ENCODE measurements around the gene ARHGEF1.
"Not testable (repeated sequence)": the region's sequence is repeated elsewhere in the genome, so short reads cannot be mapped to it uniquely, and the experiment has no call there.

Gene ARHGEF1

GRCh38 chr19:41863209-41863931 is 19.6 kb upstream of the ARHGEF1 start:
- peak; percentile 5 for DNase-seq

GRCh38 chr19:41864374-41864773 is 18.6 kb upstream of the ARHGEF1 start:
- no peak for DNase-seq

- DNase-seq: peak; percentile 44
These were observed 16.7 kb upstream of the ARHGEF1 start for GRCh38 chr19:41866284-41866683.

DNA sequence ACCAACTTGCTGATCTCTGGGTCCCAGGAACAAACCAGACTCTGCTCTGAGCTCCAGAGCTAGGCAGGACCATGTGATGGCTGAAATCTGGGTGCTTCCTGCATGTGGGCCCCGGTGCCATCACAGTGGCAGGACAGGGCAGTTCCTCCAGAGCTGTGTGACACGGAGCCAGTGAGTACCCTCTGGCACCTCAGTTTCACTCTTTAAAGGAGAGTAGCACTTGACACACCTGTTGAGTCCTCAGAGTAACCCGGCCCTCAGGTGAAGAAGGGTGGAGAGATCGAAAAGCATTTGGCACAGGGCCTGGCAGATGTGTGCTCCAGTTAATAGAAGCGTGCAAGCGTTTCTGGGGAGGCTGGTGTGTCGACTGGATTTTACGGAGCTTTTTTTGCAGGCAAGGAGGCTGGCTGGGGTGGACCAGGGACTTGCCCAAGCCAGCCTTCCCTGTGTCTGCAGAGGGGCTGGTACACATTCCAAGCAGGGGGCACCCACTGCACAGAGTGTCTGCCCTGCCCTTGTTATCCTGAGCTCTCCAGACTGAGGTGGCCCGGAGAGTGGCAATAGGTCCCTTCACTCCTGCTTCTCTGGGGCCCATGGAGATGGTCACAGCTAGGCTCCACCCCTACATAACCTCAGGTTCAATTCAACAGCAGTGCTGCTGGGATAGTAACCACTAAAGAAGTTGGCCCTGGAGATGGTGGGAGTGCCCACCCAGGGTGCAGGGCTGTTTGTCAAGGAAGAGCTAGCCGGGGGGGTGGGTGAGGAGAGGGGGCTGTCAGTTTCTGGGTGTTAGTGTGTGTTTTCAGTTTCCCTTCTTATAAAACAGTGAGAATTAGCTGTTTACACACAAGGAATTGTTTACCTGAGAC is 14.6 kb upstream of the ARHGEF1 start:
- DNase-seq: no peak

- no peak for DNase-seq
These were observed 14.0 kb upstream of the ARHGEF1 start for GRCh38 chr19:41868989-41869300.

GRCh38 chr19:41869374-41869955 is 13.5 kb upstream of the ARHGEF1 start:
- no peak for DNase-seq

GRCh38 chr19:41870401-41870873 is 12.5 kb upstream of the ARHGEF1 start:
- peak; percentile 52 for DNase-seq

- DNase-seq: peak; percentile 80
These were observed 11.2 kb upstream of the ARHGEF1 start for GRCh38 chr19:41871573-41872383.

DNA sequence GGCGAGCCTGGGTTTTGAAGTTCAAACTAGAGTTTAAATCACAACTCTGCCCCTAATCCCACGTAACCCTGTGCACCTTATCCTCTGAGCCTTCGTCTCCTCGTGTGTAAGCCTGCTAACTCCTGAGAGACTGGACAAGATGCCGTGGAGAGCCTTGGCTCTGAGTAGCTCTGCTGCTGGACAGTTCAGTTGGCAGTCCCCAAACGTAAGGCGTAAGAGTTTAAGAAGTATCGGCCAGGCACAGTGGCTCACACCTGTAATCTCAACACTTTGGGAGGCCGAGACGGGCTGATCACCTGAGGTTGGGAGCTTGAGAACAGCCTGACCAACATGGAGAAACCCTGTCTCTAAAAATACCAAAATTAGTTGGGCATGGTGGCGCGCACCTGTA is 10.6 kb upstream of the ARHGEF1 start:
- DNase-seq: no peak

DNA sequence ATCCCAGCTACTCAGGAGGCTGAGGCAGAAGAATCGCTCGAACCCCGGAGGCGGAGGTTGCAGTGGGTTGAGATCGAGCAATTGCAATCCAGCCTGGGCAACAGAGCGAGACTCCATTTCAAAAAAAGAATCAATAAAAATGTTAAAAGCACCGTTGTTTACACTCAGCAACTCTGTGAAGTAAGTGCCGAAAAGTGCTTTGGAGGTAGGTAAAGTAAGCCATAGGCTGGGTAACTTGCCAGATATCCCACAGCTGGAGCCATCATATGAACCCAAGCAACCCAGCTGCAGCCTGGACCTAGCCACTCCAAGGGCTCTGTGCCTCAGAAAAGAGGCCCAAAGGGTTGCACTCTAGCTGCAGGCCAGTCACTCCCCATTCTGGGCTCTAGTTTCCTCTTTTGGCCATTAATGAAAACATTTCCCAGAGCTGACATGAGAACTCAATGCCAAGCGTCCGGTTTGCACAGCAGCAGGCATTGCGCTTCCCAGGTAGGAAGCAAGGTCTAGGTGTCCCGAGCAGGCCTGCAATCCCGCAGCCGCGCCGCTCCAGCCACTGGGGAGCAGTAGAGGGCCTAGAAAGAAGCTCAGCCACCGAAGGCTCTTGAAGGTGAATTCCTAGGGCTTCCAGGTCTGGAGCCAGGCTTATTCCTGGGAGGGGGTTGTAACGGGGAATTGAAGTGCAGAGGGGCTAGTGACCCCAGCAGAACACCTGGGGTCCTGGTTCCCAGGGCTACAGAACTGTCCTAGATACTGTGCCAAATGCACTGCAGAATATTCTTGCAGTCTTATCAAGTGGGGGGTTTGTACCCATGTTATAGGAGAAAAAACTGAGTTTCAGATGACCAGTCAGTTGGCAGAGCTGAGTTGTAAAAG is 10.0 kb upstream of the ARHGEF1 start:
- DNase-seq: peak; percentile 76

DNA sequence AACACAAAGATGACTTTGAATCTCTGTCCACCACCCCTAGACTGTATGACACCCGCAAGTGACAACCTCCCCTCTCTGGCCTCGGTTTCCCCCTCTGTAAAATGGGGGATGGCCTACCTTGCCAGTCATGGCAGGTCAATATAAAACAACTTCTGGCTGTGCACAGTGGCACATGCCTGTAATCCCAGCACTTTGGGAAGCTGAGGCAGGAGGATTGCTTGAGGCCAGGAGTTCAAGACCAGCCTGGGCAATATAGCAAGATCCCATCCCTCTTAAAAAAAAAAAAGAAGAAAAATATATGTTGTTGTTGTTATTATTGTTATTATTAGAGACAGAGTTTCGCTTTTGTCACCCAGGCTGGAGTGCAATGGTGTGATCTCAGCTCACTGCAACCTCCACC is 7.0 kb upstream of the ARHGEF1 start:
- DNase-seq: not testable (repeated sequence)

- DNase-seq: no peak
These were observed 5.8 kb upstream of the ARHGEF1 start, which contains the start of gene CD79A for GRCh38 chr19:41876847-41877832. Gene CD79A, plus strand, starts transcription at chr19:41877279. Its CDS starts 26 bp downstream, at chr19:41877305.

GRCh38 chr19:41877916-41878905 is 4.8 kb upstream of the ARHGEF1 start:
- no peak for DNase-seq

DNA sequence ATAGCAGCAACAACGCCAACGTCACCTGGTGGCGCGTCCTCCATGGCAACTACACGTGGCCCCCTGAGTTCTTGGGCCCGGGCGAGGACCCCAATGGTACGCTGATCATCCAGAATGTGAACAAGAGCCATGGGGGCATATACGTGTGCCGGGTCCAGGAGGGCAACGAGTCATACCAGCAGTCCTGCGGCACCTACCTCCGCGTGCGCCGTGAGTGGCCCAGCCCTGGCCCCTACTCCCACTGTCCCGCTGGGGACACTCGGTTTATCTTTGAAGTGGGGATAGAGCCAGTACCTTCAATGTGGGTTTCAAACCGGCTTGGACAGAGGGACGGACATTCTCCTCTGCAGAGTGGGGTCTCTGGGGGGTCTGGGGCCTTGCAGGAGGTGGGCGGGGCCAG is 3.9 kb upstream of the ARHGEF1 start:
- no peak for DNase-seq

DNA sequence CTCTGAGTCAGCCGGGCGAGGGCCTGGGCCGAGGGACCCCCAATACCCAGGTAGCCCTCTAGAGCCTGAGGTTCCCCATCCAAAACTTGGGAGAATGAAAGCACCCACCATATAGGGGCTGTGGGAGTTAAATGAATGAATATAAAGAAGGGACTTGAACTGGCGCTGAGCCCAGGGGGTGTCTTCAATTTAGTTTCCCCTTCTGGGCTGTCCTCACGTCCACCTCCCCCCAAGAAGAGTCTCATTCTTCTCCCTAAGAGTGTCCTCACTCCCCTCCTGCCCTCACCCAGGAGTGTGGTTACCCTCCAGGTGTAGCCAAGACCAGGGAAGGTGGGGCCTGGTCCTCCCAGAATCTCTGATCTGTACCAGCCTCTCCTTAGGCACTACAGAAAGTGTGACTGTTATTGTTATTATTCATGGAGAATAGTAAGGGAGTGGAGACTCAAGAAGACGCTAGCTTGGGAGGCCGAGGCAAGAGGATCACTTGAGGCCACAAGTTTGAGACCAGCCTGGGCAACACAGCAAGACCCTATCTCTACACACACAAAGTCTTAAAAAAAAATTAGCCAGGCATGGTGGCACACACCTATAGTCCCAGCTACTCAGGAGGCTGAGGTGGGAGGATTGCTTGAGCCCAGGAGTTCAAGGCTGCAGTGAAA is 3.2 kb upstream of the ARHGEF1 start:
- DNase-seq: no peak

DNA sequence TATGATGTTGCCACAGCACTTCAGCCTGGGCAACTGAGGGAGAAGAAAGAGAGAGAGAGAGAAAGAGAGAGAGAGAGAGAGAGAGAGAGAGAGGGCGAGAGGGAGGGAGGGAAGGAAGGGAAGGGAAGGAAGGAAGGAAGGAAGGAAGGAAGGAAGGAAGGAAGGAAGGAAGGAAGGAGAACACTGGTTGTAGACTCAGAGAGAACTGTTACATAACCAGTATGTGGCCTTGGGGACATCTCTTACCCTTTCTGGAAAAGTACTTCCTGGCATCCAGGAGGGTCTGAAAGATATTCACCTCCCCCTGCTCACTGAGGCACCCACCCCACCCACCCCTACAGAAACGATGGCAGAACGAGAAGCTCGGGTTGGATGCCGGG is 2.7 kb upstream of the ARHGEF1 start:
- no peak for DNase-seq

DNA sequence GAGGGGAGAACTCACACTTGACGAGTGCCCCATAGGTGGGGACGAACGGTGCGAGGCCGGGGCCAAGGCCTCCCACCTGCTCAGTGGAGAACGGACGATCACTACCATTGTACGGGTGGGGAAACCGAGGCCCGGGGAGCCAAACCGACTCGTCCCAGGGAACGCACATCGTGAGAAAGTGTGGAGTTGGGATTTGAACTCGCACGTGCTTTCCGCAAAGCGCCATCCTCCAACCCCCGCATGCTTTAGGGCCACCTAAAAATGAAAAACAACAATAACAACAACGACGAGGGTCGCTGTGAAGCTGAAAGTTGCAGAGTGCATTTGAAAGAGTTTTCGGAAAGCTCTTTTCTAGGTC is 458 bp downstream of the ARHGEF1 start:
- DNase-seq: no peak

DNA sequence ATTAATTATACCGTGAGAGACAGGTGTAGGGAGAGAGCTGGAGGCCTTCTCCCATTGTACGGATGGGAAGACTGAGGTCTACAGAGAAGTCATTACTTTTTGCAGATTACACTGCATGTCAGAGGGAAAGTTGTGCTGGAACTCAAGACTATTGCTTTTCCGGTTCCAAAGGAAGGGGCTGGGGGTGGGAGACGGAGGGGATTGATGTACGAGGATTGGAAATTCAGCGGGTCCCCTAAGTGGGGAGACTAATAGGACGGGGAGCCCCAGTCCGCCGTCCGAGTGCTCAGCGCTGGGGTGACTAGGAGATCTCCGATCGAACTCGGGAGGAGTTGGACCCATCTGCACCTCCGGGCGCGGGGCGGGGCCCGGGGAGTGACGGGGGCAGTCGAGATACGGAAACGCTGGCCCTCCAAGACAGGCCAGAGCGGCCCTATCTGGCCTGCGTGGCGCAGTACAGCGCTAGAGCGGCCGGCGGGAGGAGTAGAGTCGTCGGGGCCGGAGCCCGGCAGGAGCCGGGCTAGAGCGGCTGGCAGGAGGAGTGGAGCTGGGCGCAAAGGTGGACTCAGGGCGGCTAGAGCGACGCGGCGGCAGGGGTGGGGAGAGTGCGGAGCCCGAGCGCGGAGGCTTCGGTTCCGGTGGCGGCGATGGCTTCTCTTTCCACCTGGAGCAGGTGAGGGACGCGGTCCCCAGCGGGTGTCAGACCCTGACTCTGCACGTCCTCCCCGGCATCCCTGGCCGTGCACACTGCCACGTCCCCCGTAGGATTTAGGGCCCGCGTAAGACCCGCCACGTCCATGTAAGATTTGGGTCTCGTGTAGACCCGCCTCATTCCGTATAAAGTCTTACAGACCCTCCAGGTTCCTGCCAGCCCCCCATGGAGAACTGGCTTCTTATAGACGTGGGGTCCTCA is 1.1 kb downstream of the ARHGEF1 start:
- DNase-seq: peak; percentile 94

Data from activated CD4-positive, alpha-beta T cell treated with anti-CD3 and anti-CD28 coated beads for 48 hours (primary cell).